GM18519 (cell line): ENCODE results near the gene AMBRA1.
"Not testable (repeated sequence)": the region's sequence is repeated elsewhere in the genome, so short reads cannot be mapped to it uniquely, and the experiment has no call there.

Experiments
- ATAC-seq: cut with Tn5 transposase; IDR thresholded peaks from one replicate; pipeline ENCODE4 v1.9.1; 2021; ENCODE audit warnings: mild to moderate bottlenecking, moderate library complexity; ENCODE audit not compliant: unreplicated experiment, low FRiP score

Gene AMBRA1

GRCh38 chr11:46518928-46519327 is 74.9 kb downstream of the AMBRA1 start:
- not testable (repeated sequence) for ATAC-seq

DNA sequence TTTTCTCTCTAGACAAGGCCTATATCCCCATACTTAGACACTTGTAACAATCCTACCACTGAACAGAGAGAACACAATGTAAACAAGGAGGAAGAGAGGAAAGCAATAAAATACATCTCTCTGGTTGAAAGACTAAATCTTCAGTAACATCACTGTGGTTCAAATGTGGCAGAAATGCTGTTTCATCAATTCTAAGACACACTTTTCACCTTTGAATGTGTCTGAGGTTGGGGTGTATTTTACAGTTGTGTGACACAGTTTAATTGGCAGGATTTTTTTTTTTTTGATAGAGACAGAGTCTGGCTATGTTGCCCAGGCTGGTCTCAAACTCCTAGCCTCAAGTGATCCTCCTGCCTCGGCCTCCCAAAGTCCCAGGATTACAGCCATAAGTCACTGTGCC is 79.5 kb downstream of the AMBRA1 start:
- no peak for ATAC-seq

DNA sequence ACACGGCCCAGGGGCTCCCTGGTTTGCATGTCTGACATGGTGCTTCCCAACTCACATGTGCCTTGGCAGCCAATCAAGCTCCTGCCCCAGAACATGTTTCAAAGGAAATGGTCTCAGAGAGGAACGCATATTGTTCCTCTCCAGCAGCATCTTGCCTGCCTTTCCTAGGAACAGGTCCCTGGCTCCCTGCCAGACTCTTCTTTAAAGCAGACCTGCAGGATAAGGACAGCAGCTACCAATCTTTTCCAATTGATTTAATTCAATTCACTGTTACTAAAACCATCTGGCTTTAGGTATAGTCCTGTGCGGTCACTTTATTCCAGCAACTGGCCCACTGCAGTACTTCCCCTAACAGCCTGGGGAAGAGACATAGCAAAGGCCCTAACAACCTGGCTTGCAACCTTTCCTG is 79.9 kb downstream of the AMBRA1 start:
- no peak for ATAC-seq

DNA sequence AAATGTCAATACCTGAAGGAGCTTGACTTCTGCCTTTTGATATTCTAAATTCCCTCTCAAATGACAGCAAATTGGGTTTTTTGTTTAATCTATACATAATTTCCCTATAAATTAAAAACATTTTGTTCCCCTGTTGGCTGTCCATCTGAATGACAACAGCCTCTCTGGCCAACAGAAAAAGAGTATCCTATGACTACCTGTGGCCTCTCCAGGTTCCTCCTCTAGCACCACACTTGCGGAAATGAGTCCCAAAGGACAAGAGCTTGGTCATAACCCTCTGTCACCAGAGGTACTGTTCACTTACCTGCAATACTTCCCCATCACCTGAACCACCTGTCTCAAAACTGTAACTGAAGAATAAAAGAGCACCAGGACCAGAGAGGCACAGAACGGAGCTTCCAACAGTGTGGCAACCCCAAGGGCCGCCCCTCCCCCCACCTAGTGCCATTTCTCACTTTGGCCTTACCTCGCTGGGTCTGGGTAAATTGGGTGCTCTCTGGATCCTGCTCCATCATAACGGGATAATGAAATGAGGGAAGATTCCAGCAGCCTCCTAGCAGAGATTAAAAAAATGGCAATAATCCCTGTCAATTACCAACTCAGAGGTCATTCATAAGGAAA is 81.5 kb downstream of the AMBRA1 start:
- ATAC-seq = no peak

DNA sequence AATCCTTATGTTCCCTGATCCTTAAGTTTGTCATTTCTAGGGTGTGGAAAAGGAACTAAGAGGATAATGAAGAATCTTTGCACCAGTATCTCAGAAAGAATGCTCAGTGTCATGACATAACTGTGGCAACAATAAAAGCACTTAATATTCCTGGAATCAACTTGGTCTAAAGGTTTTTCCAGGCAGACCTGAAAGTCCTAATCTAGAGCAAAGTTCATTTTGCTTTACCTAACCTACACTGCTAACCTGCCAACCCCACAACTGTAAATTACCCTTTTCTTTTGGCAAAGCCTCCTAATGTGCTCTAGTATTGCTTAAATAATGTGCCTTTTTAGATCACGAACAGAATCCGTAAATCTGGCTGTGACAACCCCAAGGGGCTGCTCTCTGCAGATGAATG is 82.5 kb downstream of the AMBRA1 start:
- no peak for ATAC-seq

DNA sequence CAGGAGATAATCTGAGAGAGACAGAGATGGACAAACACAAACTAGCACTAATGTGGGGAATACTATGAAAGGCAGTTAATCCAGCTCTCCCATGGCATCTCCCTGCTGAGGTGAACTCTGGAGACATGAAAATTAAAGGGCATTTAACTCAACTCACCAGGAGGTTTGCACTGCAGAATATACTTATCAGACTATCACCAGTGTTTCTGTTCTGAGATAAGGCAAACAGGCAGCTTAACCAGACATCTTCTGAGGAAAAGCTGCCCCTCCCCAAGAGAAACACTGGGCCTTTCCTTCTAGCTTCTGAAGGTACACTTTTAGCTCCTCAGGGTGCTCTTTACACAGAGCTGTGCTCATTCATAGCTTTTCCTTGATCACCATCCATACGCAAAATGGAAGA is 85.5 kb downstream of the AMBRA1 start:
- ATAC-seq = no peak

- ATAC-seq = no peak
Measured at GRCh38 chr11:46506483-46506791, 87.4 kb downstream of the AMBRA1 start.

- ATAC-seq = no peak
Measured at GRCh38 chr11:46505741-46506482, 87.9 kb downstream of the AMBRA1 start.

GRCh38 chr11:46504817-46505613 is 88.8 kb downstream of the AMBRA1 start:
- ATAC-seq = no peak

DNA sequence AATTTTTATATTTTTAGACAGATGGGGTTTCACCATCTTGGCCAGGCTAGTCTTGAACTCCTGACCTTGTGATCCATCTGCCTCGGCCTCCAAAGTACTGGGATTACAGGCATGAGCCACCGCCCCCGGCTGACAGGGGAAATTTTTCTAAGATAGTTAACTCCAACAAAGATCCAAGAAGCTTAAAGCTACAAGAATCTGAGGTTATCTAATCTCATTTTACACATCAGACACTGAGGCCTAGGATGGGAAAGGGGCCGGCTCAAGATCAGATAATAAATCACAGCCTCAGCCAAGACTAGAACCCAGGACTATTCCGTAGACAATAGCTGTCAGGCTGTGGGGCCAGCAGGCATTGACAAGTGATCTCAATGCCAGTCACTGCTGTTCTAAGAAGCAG is 94.0 kb downstream of the AMBRA1 start:
- no peak for ATAC-seq

DNA sequence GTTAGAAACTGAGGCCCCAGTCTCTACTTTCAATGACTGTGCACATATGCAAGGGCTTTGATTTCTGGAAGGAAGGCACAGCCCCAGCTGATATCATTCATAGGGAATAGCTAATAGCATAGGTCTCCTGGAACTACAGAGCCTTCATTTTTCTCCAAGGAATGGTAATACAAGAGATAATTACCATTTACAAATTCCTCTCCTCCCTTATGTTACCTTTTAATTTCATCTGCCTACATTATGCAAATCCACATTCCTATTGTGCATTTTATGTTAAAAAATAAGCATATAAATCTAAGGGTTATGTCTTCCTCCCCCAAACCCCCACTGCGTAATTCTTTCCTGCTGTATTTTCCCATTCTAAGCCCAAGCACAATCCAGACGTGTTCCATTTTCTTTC is 94.9 kb downstream of the AMBRA1 start:
- no peak for ATAC-seq

- ATAC-seq = no peak
Measured at GRCh38 chr11:46498179-46498578, 95.6 kb downstream of the AMBRA1 start.

GRCh38 chr11:46497498-46497897 is 96.3 kb downstream of the AMBRA1 start:
- ATAC-seq = no peak

DNA sequence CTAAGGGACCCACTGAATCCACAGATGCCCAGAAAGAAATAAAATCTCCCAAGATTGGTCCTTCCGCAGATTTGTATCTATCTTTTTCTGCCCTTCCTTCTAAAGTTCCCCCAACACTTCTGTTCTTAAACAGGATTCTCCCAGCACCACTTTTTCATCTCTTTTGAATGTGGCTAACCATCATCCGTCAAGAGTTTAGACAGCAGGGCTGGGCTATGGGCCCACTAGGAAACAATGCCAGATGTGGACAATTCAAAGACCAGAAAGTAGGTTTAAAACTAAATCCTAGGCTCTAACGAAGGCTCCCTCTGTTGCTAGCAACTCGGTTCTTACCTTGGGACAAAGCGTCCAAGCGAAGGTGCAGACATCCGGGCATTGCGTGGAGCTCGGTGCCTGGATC is 100.0 kb downstream of the AMBRA1 start:
- no peak for ATAC-seq

- ATAC-seq = no peak
Measured at GRCh38 chr11:46492532-46492931, 101.3 kb downstream of the AMBRA1 start.

DNA sequence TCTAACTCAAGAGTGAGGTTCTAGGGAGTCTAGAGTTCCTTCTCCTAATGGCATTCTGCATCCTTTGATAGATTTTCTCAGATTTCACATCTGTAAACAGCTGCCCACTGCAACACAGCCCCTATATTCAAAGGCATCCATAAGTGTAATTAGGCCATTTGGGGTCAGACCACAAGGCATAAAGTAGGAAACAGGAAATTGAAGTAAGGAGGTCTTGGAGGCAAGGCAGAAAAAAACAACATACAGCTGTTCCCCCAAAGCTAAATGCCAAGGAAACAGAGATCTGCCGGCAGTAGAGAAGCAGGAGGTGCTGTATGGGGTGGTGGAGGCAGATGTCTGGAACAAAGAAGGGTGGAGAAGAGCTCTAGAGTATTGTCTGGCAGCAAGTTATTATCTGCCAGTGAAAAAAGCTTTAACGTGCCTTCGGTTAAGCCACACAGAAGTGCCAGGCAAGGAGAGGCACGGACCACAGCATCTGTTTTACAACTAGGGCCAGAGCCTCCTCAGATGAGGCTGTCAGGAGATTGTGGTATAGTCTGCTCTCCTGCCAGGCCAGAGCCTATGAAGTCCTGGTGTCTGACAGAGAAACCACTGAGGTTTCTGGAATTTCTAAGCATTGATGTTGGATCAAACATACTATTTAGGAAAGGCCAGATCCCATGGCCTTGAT is 102.0 kb downstream of the AMBRA1 start:
- no peak for ATAC-seq

- ATAC-seq = no peak
Measured at GRCh38 chr11:46490666-46491065, 103.2 kb downstream of the AMBRA1 start.

DNA sequence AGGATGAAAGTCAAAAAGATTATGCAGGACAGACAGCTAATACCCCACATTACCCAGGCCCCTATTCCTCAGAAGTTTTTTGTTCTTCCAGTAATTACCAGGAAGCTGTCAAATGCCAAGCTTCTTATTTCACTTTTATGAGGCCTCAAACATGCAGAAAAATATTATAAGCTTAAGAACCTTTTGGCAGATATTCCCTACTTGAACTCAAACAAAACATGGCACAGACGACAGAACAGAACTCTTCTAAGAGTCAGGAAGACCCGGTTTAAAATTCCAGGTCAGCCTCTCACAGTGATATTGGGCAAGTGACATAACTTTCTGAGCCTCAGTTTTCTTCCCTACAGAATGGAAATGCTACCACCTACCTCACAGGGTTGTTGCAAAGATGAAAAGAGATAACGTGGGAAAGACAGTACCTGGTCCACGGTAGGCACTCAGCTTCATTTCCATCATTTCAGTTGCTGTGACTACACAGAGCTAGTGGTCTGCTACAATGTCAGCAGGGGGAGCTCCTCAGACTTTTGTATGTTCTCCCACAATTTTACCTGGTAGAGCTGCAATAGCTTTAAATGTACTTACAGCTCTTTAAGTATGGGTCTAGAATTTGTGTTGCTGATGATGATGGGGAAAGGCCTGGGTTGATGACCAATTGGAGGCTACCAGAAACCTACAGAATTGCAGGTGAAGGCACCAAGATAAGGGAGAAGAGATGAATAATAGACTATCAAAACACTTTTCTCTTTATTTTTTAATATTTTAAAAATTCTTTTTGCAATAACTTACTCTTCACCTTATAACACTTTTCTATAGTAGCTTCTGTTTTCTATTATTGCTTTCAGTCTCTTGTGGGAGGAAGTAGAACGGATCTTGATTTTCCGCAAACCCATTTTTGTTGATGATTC is 103.9 kb downstream of the AMBRA1 start:
- ATAC-seq = no peak

- no peak for ATAC-seq
Measured at GRCh38 chr11:46485856-46486443, 107.9 kb downstream of the AMBRA1 start.

DNA sequence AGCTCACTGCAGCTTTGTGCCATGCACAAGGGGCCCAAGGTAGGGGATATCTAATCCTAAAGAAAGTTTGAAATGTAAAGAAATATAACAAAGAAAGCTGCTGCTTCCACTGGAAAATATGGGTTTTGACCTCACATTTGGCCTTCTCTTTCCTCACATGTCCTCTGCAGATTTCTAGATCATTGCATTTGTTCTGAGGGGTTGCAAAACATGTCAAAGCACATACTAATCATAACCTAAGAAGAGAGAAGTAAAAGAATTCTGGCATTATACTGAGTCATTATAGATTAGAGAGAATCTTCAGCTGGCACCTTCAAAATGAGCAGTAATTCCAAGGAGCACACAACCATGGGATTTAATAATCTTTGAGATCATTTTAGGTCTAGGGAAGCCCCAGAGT is 109.7 kb downstream of the AMBRA1 start:
- ATAC-seq = no peak
